Esophagus muscularis mucosa (tissue), 4 donors: ENCODE results near the gene FAM9A.

ENCODE experiments used
- EP300 ChIP-seq: sonication (generic); formaldehyde crosslinking; IDR thresholded peaks from one replicate; pipeline ENCODE4 v1.6.1; 2017; ENCODE audit warnings: antibody characterized with exemption
- POLR2A ChIP-seq: fragments of 450-650 bp; IDR thresholded peaks from one replicate; pipeline ENCODE4 v1.6.1; 2017; ENCODE audit warnings: antibody characterized with exemption, moderate library complexity, mild to moderate bottlenecking, low read depth
- POLR2AphosphoS5 ChIP-seq, 2 donors: sonication (generic); formaldehyde crosslinking; IDR thresholded peaks; one replicate each; pipeline ENCODE4 v1.6.1; 2017; ENCODE audit warnings: antibody characterized with exemption in 2 of 2
- TF ChIP-seq, protein P1 (sequence below), 3 experiments: fragments of 200-600 bp in 2 of 3; fragments of 450-650 bp in 1 of 3; sonication (generic) in 2 of 3; IDR thresholded peaks; one replicate each; pipeline ENCODE4 v1.5.1; 2017 to 2019; ENCODE audit warnings: antibody characterized with exemption in 3 of 3, mild to moderate bottlenecking in 2 of 3, moderate library complexity in 1 of 3

DNA sequence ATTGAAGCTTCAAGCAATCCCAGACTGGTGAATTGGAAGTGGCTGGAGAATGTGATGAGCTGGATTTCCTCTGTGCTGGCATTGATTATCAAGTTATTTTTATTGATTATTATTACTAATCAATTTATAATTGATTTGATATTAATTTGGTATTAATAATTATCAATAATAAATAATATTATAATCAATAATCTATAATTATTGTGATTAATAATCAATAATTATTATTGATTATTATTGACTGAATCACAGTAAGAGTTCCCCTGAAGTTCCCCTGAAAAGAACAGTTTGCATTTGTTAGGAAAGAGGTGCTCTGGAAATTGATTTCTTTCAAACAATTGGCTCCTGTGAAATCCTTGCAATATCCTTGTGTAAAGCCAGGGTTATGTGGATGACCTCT lies 7.5 kb upstream of the FAM9A start:
- no peak for TF ChIP-seq EP300
- TF ChIP-seq, protein P1, sequence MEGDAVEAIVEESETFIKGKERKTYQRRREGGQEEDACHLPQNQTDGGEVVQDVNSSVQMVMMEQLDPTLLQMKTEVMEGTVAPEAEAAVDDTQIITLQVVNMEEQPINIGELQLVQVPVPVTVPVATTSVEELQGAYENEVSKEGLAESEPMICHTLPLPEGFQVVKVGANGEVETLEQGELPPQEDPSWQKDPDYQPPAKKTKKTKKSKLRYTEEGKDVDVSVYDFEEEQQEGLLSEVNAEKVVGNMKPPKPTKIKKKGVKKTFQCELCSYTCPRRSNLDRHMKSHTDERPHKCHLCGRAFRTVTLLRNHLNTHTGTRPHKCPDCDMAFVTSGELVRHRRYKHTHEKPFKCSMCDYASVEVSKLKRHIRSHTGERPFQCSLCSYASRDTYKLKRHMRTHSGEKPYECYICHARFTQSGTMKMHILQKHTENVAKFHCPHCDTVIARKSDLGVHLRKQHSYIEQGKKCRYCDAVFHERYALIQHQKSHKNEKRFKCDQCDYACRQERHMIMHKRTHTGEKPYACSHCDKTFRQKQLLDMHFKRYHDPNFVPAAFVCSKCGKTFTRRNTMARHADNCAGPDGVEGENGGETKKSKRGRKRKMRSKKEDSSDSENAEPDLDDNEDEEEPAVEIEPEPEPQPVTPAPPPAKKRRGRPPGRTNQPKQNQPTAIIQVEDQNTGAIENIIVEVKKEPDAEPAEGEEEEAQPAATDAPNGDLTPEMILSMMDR (IDR thresholded peaks at IDR 0.05) = no peak
- no peak for TF ChIP-seq POLR2A
- no peak for TF ChIP-seq POLR2AphosphoS5 (IDR thresholded peaks at IDR 0.05)
